Sciatic nerve (tissue), 2 donors: Measurements from ENCODE around the gene MYO1A. TPM values are rescaled to one million over a fixed set of nuclear protein-coding genes. Genes with fewer than 3 reads are reported as not detected.
A peak's percentile ranks its signal among the peaks of the same experiment; 100 is the strongest.
"Not testable (repeated sequence)": the region's sequence is repeated elsewhere in the genome, so short reads cannot be mapped to it uniquely, and the experiment has no call there.

Source experiments
- ATAC-seq: fragments of 200-7000 bp; cut with Tn5 transposase; one replicate; pipeline ENCODE4 v1.9.1; 2020; ENCODE audit warnings: mild to moderate bottlenecking, moderate library complexity
- DNase-seq: peaks from one replicate; pipeline ENCODE4 v3.0.0-alpha.2; 2020; ENCODE audit warnings: low spot score
- intact Hi-C: fragments of 100-400 bp; cut with DNase I; formaldehyde crosslinking; loops from one replicate; pipeline ENCODE4 v1.14.2; 2022
- total RNA-seq: library from RNA; stranded (reverse); fragmentation: NEBNext Ultra II Directional; extraction: Animal tissue kit (Norgen Biotek cat#: 25700); gene quantifications from one replicate; pipeline ENCODE4 v1.2.1, GENCODE V29; 2021
- donor health status: DM: no; HTN: no; CAD: no.
- donor health status: DM: no; HTN: no; CAD: no.

MYO1A gene
- total RNA-seq, 1 donor from 2014 or later, result 0.36 TPM

GRCh38 chr12:56987551-56988053 is 62.3 kb downstream of the MYO1A start:
- ATAC-seq (peak; percentile 90), DNase-seq (peak; percentile 90)
- intact Hi-C loops, result no loop called here

- DNase-seq (no peak), ATAC-seq (no peak)
- intact Hi-C loops, result no loop called here
Measured at GRCh38 chr12:56987011-56987410, 62.9 kb downstream of the MYO1A start.

- ATAC-seq, intact Hi-C loops, DNase-seq: not testable (repeated sequence)
Measured at GRCh38 chr12:56985714-56986113, 64.2 kb downstream of the MYO1A start.

GRCh38 chr12:56983386-56983785 is 66.5 kb downstream of the MYO1A start:
- DNase-seq, result no peak
- intact Hi-C loops, result no loop called here
- ATAC-seq, result no peak

- ATAC-seq, intact Hi-C loops, DNase-seq: not testable (repeated sequence)
Measured at GRCh38 chr12:56982578-56983236, 67.2 kb downstream of the MYO1A start.

- DNase-seq (no peak), ATAC-seq (no peak)
- intact Hi-C loops, result no loop called here
Measured at GRCh38 chr12:56980941-56981530, 68.9 kb downstream of the MYO1A start.

- ATAC-seq (no peak), DNase-seq (no peak)
- intact Hi-C loops, result no loop called here
Measured at GRCh38 chr12:56980268-56980667, 69.7 kb downstream of the MYO1A start.

GRCh38 chr12:56979628-56980027 is 70.3 kb downstream of the MYO1A start:
- DNase-seq (no peak), ATAC-seq (no peak)
- intact Hi-C loops, result no loop called here

Other genes with a start within 250 kb of the MYO1A start
- 0.18 TPM for gene SDR9C7, start 115.7 kb downstream of the MYO1A start, total RNA-seq
- gene RDH16, start 92.5 kb downstream of the MYO1A start, total RNA-seq, result 1.4 TPM
- 6.2 TPM for gene ZBTB39, start 43.6 kb downstream of the MYO1A start, total RNA-seq
- gene TAC3, start 33.6 kb downstream of the MYO1A start, total RNA-seq, result not detected
- gene NEMP1, start 28.7 kb upstream of the MYO1A start, total RNA-seq, result 13.1 TPM
- 52.7 TPM for gene NAB2, start 39.0 kb upstream of the MYO1A start, total RNA-seq
- gene STAT6, start 61.2 kb upstream of the MYO1A start, total RNA-seq, result 187 TPM
- 760 TPM for gene LRP1, start 78.4 kb upstream of the MYO1A start, total RNA-seq
- gene LRP1-AS, start 97.5 kb upstream of the MYO1A start, total RNA-seq, result not detected
- gene NXPH4, start 166.7 kb upstream of the MYO1A start, total RNA-seq, result 0.27 TPM
- 41.9 TPM for gene SHMT2, start 179.6 kb upstream of the MYO1A start, total RNA-seq
- 1.9 TPM for gene STAC3, start 201.1 kb upstream of the MYO1A start, total RNA-seq